HepG2 (cell line): Measurements from ENCODE around the gene TPBGL. TPM values are rescaled to one million over a fixed set of nuclear protein-coding genes. Genes with fewer than 3 reads are reported as not detected.

Experiments
- CEBPB ChIP-seq: IDR thresholded peaks from 2 replicates; pipeline ENCODE4 v1.6.1; 2011; ENCODE audit warnings: low read depth, low read length, improper control_type of control experiment, borderline replicate concordance
- DR1 ChIP-seq: sonication (generic); formaldehyde crosslinking; IDR thresholded peaks from 2 replicates; pipeline ENCODE4 v1.8.0; 2021; ENCODE audit warnings: mild to moderate bottlenecking, missing genetic modification reagents, inconsistent platforms
- FOSL1 ChIP-seq: sonication (generic); formaldehyde crosslinking; IDR thresholded peaks from 2 replicates; pipeline ENCODE4 v1.9.0; 2021; ENCODE audit warnings: missing genetic modification reagents, borderline replicate concordance
- FOXO1 ChIP-seq: sonication (generic); formaldehyde crosslinking; IDR thresholded peaks from 2 replicates; pipeline ENCODE4 v1.4.0; 2020; ENCODE audit warnings: missing genetic modification reagents
- ISX ChIP-seq: sonication (generic); formaldehyde crosslinking; conservative IDR thresholded peaks from 2 replicates; pipeline ENCODE4 v1.5.0; 2020; ENCODE audit warnings: missing genetic modification reagents
- KMT2A ChIP-seq: sonication (generic); formaldehyde crosslinking; IDR thresholded peaks from 2 replicates; pipeline ENCODE4 v1.4.0; 2020; ENCODE audit warnings: missing genetic modification reagents
- MBNL3 ChIP-seq: fragments of 250-450 bp; sonication (Bioruptor Pico); conservative IDR thresholded peaks from 2 replicates; pipeline ENCODE4 v1.8.0; 2022; ENCODE audit warnings: mild to moderate bottlenecking, inconsistent platforms
- RBM39 ChIP-seq: fragments of 200-400 bp; formaldehyde crosslinking; IDR thresholded peaks from one replicate; pipeline ENCODE4 v1.6.1; 2018; ENCODE audit warnings: antibody characterized with exemption, mild to moderate bottlenecking, low read depth, low read length; ENCODE audit not compliant: poor library complexity, severe bottlenecking
- TBL1XR1 ChIP-seq: fragments of 150-350 bp; IDR thresholded peaks from 2 replicates; pipeline ENCODE4 v1.6.1; 2014; ENCODE audit warnings: borderline replicate concordance, low read length; ENCODE audit not compliant: partially characterized antibody
- WIZ ChIP-seq: sonication (generic); formaldehyde crosslinking; IDR thresholded peaks from 2 replicates; pipeline ENCODE4 v1.5.1; 2020; ENCODE audit warnings: mild to moderate bottlenecking, missing genetic modification reagents
- ZMAT3 ChIP-seq: sonication (generic); formaldehyde crosslinking; conservative IDR thresholded peaks from 2 replicates; pipeline ENCODE4 v1.7.0; 2021; ENCODE audit warnings: missing genetic modification reagents
- ZMYM4 ChIP-seq: sonication (generic); formaldehyde crosslinking; IDR thresholded peaks from 2 replicates; pipeline ENCODE4 v1.8.1; 2023; ENCODE audit warnings: mild to moderate bottlenecking, missing genetic modification reagents
- ZNF317 ChIP-seq: sonication (generic); formaldehyde crosslinking; IDR thresholded peaks from 2 replicates; pipeline ENCODE4 v1.5.0; 2020; ENCODE audit warnings: mild to moderate bottlenecking, missing genetic modification reagents
- ZSCAN12 ChIP-seq: sonication (generic); formaldehyde crosslinking; IDR thresholded peaks from 2 replicates; pipeline ENCODE4 v1.9.0; 2021; ENCODE audit warnings: mild to moderate bottlenecking, missing genetic modification reagents
- polyA plus RNA-seq, 8 experiments: library from polyadenylated mRNA; depleted of rRNA in 3 of 8; stranded (reverse) in 7 of 8; unstranded in 1 of 8; fragments of >200 nt; fragmentation: Illumina TruSeq in 4 of 8; extraction: Trizol in 4 of 8; gene quantifications; 2 replicates each; pipeline versions ENCODE4 v1.2.1 to v1.2.3, GENCODE V29; 2011 to 2016; ENCODE audit warnings: low read depth in 4 of 8, missing spikeins in 1 of 8, mixed read lengths in 1 of 8; ENCODE audit not compliant: insufficient read depth in 1 of 8
- total RNA-seq, 5 experiments: library from RNA; depleted of rRNA; stranded (reverse); fragments of >200 nt; fragmentation: Illumina TruSeq; extraction: Trizol; gene quantifications; 2 replicates each; pipeline ENCODE4 v1.2.3, GENCODE V29; 2016; ENCODE audit warnings: low read depth in 1 of 5
- TF ChIP-seq, protein P1 (sequence below): sonication (generic); formaldehyde crosslinking; IDR thresholded peaks from 2 replicates; pipeline ENCODE4 v1.4.0; 2020; ENCODE audit warnings: mild to moderate bottlenecking, low read depth, missing genetic modification reagents
- TF ChIP-seq, protein P2 (sequence below): IDR thresholded peaks from 2 replicates; pipeline ENCODE4 v1.6.1; 2016
- TF ChIP-seq, protein P3 (sequence below): sonication (generic); formaldehyde crosslinking; IDR thresholded peaks from 2 replicates; pipeline ENCODE4 v1.4.0; 2020; ENCODE audit warnings: missing genetic modification reagents
- TF ChIP-seq, protein P4 (sequence below): sonication (generic); formaldehyde crosslinking; IDR thresholded peaks from 2 replicates; pipeline ENCODE4 v1.4.0; 2020; ENCODE audit warnings: missing genetic modification reagents, borderline replicate concordance

TPBGL gene
- total and polyA plus RNA-seq, 2 of the 13 experiments (the other 11 are each of a cell fraction or from before 2014, with no cell fraction given) = not detected

DNA sequence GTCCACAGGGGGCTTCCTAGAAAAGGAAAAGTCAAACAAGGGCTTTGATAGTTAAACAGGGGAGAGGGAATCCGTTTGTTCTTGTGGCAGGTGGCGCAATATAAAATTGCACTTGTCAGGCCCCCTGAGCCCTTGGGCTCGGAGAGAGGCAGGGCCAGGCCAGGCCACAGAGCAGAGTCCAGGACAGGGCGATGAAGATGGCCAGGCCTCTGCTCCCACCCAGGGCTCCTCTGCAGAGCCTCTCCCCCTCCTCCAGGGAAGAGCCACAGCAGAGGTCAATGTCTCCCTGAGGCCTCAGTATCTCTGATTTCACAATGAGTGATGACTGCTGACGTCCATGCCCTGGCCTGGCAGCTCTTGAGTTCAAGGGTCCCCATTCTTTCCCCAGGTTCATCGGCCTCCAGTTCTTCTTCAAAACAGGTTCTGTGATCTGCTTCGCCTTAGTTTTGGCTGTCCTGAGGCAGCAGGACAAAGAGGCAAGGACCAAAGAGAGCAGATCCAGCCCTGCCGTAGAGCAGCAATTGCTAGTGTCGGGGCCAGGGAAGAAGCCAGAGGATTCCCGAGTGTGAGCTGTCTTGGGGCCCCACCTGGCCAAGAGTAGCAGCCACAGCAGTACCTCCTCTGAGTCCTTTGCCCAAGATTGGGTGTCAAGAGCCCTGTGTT lies 36.4 kb upstream of the TPBGL start (continued):
- TF ChIP-seq, protein P1, sequence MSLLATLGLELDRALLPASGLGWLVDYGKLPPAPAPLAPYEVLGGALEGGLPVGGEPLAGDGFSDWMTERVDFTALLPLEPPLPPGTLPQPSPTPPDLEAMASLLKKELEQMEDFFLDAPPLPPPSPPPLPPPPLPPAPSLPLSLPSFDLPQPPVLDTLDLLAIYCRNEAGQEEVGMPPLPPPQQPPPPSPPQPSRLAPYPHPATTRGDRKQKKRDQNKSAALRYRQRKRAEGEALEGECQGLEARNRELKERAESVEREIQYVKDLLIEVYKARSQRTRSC = no peak
- TF ChIP-seq MBNL3 (no peak), KMT2A (CRISPR knock-in tag) (no peak), ZMAT3 (peak; percentile 48; the same call in 1 of the 2 replicates), ZSCAN12 (CRISPR knock-in tag) (no peak), TBL1XR1 (no peak), ISX (no peak), CEBPB (peak; percentile 82), ZNF317 (no peak; the same call in 1 of the 2 replicates), RBM39 (no peak), DR1 (CRISPR knock-in tag) (no peak), FOSL1 (CRISPR knock-in tag) (no peak), FOXO1 (CRISPR knock-in tag) (peak; percentile 55; the same call in 1 of the 2 replicates), WIZ (CRISPR knock-in tag) (no peak), ZMYM4 (CRISPR knock-in tag) (no peak; the same call in 1 of the 2 replicates)
- TF ChIP-seq, protein P2, sequence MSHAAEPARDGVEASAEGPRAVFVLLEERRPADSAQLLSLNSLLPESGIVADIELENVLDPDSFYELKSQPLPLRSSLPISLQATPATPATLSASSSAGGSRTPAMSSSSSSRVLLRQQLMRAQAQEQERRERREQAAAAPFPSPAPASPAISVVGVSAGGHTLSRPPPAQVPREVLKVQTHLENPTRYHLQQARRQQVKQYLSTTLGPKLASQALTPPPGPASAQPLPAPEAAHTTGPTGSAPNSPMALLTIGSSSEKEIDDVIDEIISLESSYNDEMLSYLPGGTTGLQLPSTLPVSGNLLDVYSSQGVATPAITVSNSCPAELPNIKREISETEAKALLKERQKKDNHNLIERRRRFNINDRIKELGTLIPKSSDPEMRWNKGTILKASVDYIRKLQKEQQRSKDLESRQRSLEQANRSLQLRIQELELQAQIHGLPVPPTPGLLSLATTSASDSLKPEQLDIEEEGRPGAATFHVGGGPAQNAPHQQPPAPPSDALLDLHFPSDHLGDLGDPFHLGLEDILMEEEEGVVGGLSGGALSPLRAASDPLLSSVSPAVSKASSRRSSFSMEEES = 0 out of 2 replicates have a peak, but pooled peaks have one; percentile 9
- TF ChIP-seq, protein P3, sequence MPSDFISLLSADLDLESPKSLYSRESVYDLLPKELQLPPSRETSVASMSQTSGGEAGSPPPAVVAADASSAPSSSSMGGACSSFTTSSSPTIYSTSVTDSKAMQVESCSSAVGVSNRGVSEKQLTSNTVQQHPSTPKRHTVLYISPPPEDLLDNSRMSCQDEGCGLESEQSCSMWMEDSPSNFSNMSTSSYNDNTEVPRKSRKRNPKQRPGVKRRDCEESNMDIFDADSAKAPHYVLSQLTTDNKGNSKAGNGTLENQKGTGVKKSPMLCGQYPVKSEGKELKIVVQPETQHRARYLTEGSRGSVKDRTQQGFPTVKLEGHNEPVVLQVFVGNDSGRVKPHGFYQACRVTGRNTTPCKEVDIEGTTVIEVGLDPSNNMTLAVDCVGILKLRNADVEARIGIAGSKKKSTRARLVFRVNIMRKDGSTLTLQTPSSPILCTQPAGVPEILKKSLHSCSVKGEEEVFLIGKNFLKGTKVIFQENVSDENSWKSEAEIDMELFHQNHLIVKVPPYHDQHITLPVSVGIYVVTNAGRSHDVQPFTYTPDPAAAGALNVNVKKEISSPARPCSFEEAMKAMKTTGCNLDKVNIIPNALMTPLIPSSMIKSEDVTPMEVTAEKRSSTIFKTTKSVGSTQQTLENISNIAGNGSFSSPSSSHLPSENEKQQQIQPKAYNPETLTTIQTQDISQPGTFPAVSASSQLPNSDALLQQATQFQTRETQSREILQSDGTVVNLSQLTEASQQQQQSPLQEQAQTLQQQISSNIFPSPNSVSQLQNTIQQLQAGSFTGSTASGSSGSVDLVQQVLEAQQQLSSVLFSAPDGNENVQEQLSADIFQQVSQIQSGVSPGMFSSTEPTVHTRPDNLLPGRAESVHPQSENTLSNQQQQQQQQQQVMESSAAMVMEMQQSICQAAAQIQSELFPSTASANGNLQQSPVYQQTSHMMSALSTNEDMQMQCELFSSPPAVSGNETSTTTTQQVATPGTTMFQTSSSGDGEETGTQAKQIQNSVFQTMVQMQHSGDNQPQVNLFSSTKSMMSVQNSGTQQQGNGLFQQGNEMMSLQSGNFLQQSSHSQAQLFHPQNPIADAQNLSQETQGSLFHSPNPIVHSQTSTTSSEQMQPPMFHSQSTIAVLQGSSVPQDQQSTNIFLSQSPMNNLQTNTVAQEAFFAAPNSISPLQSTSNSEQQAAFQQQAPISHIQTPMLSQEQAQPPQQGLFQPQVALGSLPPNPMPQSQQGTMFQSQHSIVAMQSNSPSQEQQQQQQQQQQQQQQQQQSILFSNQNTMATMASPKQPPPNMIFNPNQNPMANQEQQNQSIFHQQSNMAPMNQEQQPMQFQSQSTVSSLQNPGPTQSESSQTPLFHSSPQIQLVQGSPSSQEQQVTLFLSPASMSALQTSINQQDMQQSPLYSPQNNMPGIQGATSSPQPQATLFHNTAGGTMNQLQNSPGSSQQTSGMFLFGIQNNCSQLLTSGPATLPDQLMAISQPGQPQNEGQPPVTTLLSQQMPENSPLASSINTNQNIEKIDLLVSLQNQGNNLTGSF (CRISPR knock-in tag) = no peak
- TF ChIP-seq, protein P4, sequence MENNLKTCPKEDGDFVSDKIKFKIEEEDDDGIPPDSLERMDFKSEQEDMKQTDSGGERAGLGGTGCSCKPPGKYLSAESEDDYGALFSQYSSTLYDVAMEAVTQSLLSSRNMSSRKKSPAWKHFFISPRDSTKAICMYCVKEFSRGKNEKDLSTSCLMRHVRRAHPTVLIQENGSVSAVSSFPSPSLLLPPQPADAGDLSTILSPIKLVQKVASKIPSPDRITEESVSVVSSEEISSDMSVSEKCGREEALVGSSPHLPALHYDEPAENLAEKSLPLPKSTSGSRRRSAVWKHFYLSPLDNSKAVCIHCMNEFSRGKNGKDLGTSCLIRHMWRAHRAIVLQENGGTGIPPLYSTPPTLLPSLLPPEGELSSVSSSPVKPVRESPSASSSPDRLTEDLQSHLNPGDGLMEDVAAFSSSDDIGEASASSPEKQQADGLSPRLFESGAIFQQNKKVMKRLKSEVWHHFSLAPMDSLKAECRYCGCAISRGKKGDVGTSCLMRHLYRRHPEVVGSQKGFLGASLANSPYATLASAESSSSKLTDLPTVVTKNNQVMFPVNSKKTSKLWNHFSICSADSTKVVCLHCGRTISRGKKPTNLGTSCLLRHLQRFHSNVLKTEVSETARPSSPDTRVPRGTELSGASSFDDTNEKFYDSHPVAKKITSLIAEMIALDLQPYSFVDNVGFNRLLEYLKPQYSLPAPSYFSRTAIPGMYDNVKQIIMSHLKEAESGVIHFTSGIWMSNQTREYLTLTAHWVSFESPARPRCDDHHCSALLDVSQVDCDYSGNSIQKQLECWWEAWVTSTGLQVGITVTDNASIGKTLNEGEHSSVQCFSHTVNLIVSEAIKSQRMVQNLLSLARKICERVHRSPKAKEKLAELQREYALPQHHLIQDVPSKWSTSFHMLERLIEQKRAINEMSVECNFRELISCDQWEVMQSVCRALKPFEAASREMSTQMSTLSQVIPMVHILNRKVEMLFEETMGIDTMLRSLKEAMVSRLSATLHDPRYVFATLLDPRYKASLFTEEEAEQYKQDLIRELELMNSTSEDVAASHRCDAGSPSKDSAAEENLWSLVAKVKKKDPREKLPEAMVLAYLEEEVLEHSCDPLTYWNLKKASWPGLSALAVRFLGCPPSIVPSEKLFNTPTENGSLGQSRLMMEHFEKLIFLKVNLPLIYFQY (CRISPR knock-in tag) = no peak
